Tibial artery (tissue), 4 donors: Measurements from ENCODE around the gene UQCC2.

Experiments used
- DNase-seq, 2 donors: peaks; one replicate each; pipeline ENCODE4 v3.0.0-alpha.2; 2019
- H3K27ac ChIP-seq, 2 donors: fragments of 200-600 bp; sonication (generic) in 1 of 2; 1 replicate in 1 of 2; 2 replicates in 1 of 2; pipeline ENCODE4 v1.5.1; 2018 to 2019; ENCODE audit warnings: mild to moderate bottlenecking in 1 of 2
- H3K27me3 ChIP-seq, 2 donors: fragments of 200-600 bp; sonication (generic) in 1 of 2; one replicate each; pipeline versions ENCODE4 v1.5.1 to v1.6.0; 2016 to 2019
- H3K36me3 ChIP-seq, 3 donors: fragments of 200-600 bp; sonication (generic) in 2 of 3; one replicate each; pipeline ENCODE4 v1.5.1; 2016 to 2019; ENCODE audit warnings: mild to moderate bottlenecking in 2 of 3
- H3K4me1 ChIP-seq, 4 donors: fragments of 200-600 bp; sonication (generic) in 2 of 4; 1 replicate in 3 of 4; 2 replicates in 1 of 4; pipeline ENCODE4 v1.5.1; 2016 to 2019
- H3K4me3 ChIP-seq, 2 donors: fragments of 200-600 bp; sonication (generic) in 1 of 2; 1 replicate in 1 of 2; 2 replicates in 1 of 2; pipeline ENCODE4 v1.5.1; 2018 to 2019; ENCODE audit warnings: mild to moderate bottlenecking in 2 of 2
- H3K9me3 ChIP-seq, 3 donors: fragments of 200-600 bp; sonication (generic) in 1 of 3; one replicate each; pipeline ENCODE4 v1.5.1; 2016 to 2019
- CTCF ChIP-seq, 2 experiments: fragments of 200-600 bp in 1 of 2; fragments of 450-650 bp in 1 of 2; IDR thresholded peaks; one replicate each; pipeline ENCODE4 v1.5.1; 2017 to 2019; ENCODE audit warnings: antibody characterized with exemption in 2 of 2, mild to moderate bottlenecking in 1 of 2, moderate library complexity in 1 of 2
- intact Hi-C: fragments of 100-400 bp; cut with DNase I; formaldehyde crosslinking; loops from one replicate; pipeline ENCODE4 v1.15.0; 2023; ENCODE audit warnings: low total_unique reads

UQCC2 gene

GRCh38 chr6:33672808-33673207 is 38.7 kb downstream of the UQCC2 start:
- H3K9me3 ChIP-seq: no peaks in the 10 kb centered on the region
- intact Hi-C loops: no loop called here
- peak; percentile 67 to 79 for TF ChIP-seq CTCF (IDR thresholded peaks at IDR 0.05)
- peak; percentile 95 to 96 for DNase-seq
- peaks cover 0 to 6% of the 10 kb centered on the region in 2 donors for H3K27me3 ChIP-seq
- peaks cover 0 to 24% (median 10%) of the 10 kb centered on the region in 4 donors for H3K4me1 ChIP-seq
- no peak overlapping the region for H3K4me3 ChIP-seq
- peaks cover 0 to 91% (median 42%) of the 10 kb centered on the region in 3 donors for H3K36me3 ChIP-seq
- H3K27ac ChIP-seq: peak overlapping the region in 1 of 2 donors; percentile 33

- Histone ChIP-seq H3K36me3 (peaks cover 0 to 91% (median 48%) of the 10 kb centered on the region in 3 donors), H3K27ac (no peak overlapping the region), H3K4me1 (peaks cover 0 to 24% (median 10%) of the 10 kb centered on the region in 4 donors), H3K9me3 (no peaks in the 10 kb centered on the region), H3K4me3 (no peak overlapping the region), H3K27me3 (peaks cover 0 to 6% of the 10 kb centered on the region in 2 donors)
- intact Hi-C loops: no loop called here
- no peak for DNase-seq
- no peak for TF ChIP-seq CTCF (IDR thresholded peaks at IDR 0.05)
These were observed 39.8 kb downstream of the UQCC2 start for GRCh38 chr6:33671744-33672072.

GRCh38 chr6:33670971-33671743 is 40.3 kb downstream of the UQCC2 start:
- no peak for DNase-seq
- H3K4me1 ChIP-seq: peaks cover 0 to 24% (median 10%) of the 10 kb centered on the region in 4 donors
- no peak overlapping the region for H3K4me3 ChIP-seq
- peaks cover 0 to 87% (median 46%) of the 10 kb centered on the region in 3 donors for H3K36me3 ChIP-seq
- H3K27ac ChIP-seq: no peak overlapping the region
- peaks cover 0 to 6% of the 10 kb centered on the region in 2 donors for H3K27me3 ChIP-seq
- TF ChIP-seq CTCF (IDR thresholded peaks at IDR 0.05): no peak
- no peaks in the 10 kb centered on the region for H3K9me3 ChIP-seq
- intact Hi-C loops: no loop called here

GRCh38 chr6:33670086-33670660 is 41.3 kb downstream of the UQCC2 start:
- TF ChIP-seq CTCF (IDR thresholded peaks at IDR 0.05): no peak

GRCh38 chr6:33668914-33669313 is 42.6 kb downstream of the UQCC2 start:
- Histone ChIP-seq H3K4me1 (peaks cover 0 to 12% (median 6%) of the 10 kb centered on the region in 4 donors), H3K27ac (no peak overlapping the region), H3K4me3 (no peak overlapping the region), H3K36me3 (peaks cover 0 to 91% (median 58%) of the 10 kb centered on the region in 3 donors), H3K9me3 (no peaks in the 10 kb centered on the region), H3K27me3 (peaks cover 0 to 6% of the 10 kb centered on the region in 2 donors)
- TF ChIP-seq CTCF (IDR thresholded peaks at IDR 0.05): no peak
- no peak for DNase-seq
- intact Hi-C loops: no loop called here

More at GRCh38 chr6:33670086-33670660, 41.3 kb downstream of the UQCC2 start:
- Histone ChIP-seq H3K36me3 (peaks cover 0 to 87% (median 53%) of the 10 kb centered on the region in 3 donors), H3K4me1 (peaks cover 0 to 19% (median 7%) of the 10 kb centered on the region in 4 donors), H3K27me3 (peaks cover 0 to 6% of the 10 kb centered on the region in 2 donors), H3K4me3 (no peak overlapping the region), H3K9me3 (no peaks in the 10 kb centered on the region), H3K27ac (no peak overlapping the region)
- DNase-seq: no peak
- intact Hi-C loops: no loop called here
